ENCODE results near the gene L3MBTL4. TPM values are rescaled to one million over a fixed set of nuclear protein-coding genes. Genes with fewer than 3 reads are reported as not detected.

Gene L3MBTL4
- total RNA-seq, 1 experiment from 2014 or later = 2.1 TPM

- no peak for DNase-seq
- no peak for TF ChIP-seq CTCF (IDR thresholded peaks at IDR 0.05; ENCODE audit: unreplicated experiment)
- Mint-ChIP-seq H3K4me1 (ENCODE audit: low read depth, unreplicated experiment) (no peaks in the 10 kb centered on the region), H3K27ac (ENCODE audit: unreplicated experiment) (no peak overlapping the region), H3K9me3 (ENCODE audit: low read depth, unreplicated experiment) (peaks cover 8% of the 10 kb centered on the region), H3K27me3 (ENCODE audit: unreplicated experiment) (peaks cover 28% of the 10 kb centered on the region), H3K4me3 (ENCODE audit: low read depth, unreplicated experiment) (no peak overlapping the region), H3K36me3 (ENCODE audit: insufficient read depth, unreplicated experiment) (no peaks in the 10 kb centered on the region)
- no TSS peak for BruUV-seq (replicated peaks)
- intact Hi-C loops (cut with micrococcal nuclease; ENCODE audit: unreplicated experiment) = no loop called here
- CTCF ChIA-PET = no interaction called here
Observed at GRCh38 chr18:5955861-5956260, 458.9 kb downstream of the L3MBTL4 start.

- H3K27ac Mint-ChIP-seq (ENCODE audit: unreplicated experiment) = no peak overlapping the region
- no TSS peak for BruUV-seq (replicated peaks)
Observed at GRCh38 chr18:5951515-5952091, 463.1 kb downstream of the L3MBTL4 start.

DNA sequence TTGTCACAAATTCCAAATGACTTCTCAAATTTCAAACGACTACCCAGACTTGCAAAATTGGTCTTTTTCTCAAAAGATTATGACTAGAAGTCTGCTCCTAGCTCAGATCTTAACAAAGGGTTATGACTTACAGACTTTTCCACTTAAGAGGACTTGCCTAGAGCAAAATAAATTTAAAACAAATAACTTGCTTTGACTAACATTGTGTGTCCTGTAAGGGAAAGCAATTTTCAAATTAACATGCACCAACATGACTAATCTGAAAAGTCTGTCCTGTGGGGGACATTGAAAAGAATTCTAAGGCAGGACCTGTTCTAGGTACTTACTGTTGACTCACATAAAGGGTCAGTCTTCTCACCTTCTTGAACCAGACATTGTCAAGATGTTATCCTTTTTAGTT is 465.9 kb downstream of the L3MBTL4 start:
- TF ChIP-seq CTCF (IDR thresholded peaks at IDR 0.05; ENCODE audit: unreplicated experiment) = no peak
- Mint-ChIP-seq H3K36me3 (ENCODE audit: insufficient read depth, unreplicated experiment) (no peaks in the 10 kb centered on the region), H3K27ac (ENCODE audit: unreplicated experiment) (no peak overlapping the region), H3K4me1 (ENCODE audit: low read depth, unreplicated experiment) (no peaks in the 10 kb centered on the region), H3K9me3 (ENCODE audit: low read depth, unreplicated experiment) (peaks cover 5% of the 10 kb centered on the region), H3K4me3 (ENCODE audit: low read depth, unreplicated experiment) (no peak overlapping the region), H3K27me3 (ENCODE audit: unreplicated experiment) (peaks cover 10% of the 10 kb centered on the region)
- no TSS peak for BruUV-seq (replicated peaks)
- intact Hi-C loops (cut with micrococcal nuclease; ENCODE audit: unreplicated experiment) = no loop called here
- no peak for DNase-seq
- CTCF ChIA-PET = interaction anchor here (0.6 kb wide), 1 partner anchor 94 kb away, joined by 3 read pairs; no protein-coding TSS in a partner anchor

More at GRCh38 chr18:5951515-5952091, 463.1 kb downstream of the L3MBTL4 start:
- CTCF ChIA-PET = interaction anchor here (0.6 kb wide), 1 partner anchor 624 kb away, joined by 3 read pairs; no protein-coding TSS in a partner anchor
- TF ChIP-seq CTCF (IDR thresholded peaks at IDR 0.05; ENCODE audit: unreplicated experiment) = no peak
- H3K4me3 Mint-ChIP-seq (ENCODE audit: low read depth, unreplicated experiment) = no peak overlapping the region
- no peak for DNase-seq
- peaks cover 5% of the 10 kb centered on the region for H3K9me3 Mint-ChIP-seq (ENCODE audit: low read depth, unreplicated experiment)
- no peaks in the 10 kb centered on the region for H3K4me1 Mint-ChIP-seq (ENCODE audit: low read depth, unreplicated experiment)
- H3K27me3 Mint-ChIP-seq (ENCODE audit: unreplicated experiment) = peaks cover 15% of the 10 kb centered on the region
- intact Hi-C loops (cut with micrococcal nuclease; ENCODE audit: unreplicated experiment) = no loop called here
- no peaks in the 10 kb centered on the region for H3K36me3 Mint-ChIP-seq (ENCODE audit: insufficient read depth, unreplicated experiment)

DNA sequence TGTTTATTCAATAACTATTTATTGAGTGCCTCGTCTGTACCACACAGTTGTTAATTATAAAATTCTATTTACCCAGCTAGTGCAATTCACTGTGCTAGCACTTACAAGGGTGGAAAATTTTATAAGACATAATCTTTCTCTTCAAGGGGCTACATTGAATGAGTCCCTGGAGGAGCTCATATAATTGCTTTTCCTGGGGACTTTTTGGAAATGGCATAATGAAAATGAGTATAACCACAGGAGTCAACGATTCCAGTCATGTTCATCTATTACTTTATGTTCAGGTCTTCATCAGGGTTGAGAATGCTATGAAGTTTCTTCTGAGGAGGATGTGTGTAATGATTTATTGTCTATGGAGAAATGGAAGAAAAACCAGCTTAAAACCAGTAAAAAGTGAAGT is 466.5 kb downstream of the L3MBTL4 start:
- Mint-ChIP-seq H3K27ac (ENCODE audit: unreplicated experiment) (no peak overlapping the region), H3K36me3 (ENCODE audit: insufficient read depth, unreplicated experiment) (no peaks in the 10 kb centered on the region), H3K9me3 (ENCODE audit: low read depth, unreplicated experiment) (peaks cover 2% of the 10 kb centered on the region), H3K4me3 (ENCODE audit: low read depth, unreplicated experiment) (no peak overlapping the region), H3K4me1 (ENCODE audit: low read depth, unreplicated experiment) (no peaks in the 10 kb centered on the region), H3K27me3 (ENCODE audit: unreplicated experiment) (peaks cover 5% of the 10 kb centered on the region)
- intact Hi-C loops (cut with micrococcal nuclease; ENCODE audit: unreplicated experiment) = no loop called here
- no TSS peak for BruUV-seq (replicated peaks)
- no peak for TF ChIP-seq CTCF (IDR thresholded peaks at IDR 0.05; ENCODE audit: unreplicated experiment)
- CTCF ChIA-PET = no interaction called here
- DNase-seq = no peak

Measured in Calu3 (cell line).